GM23338 (cell line): ENCODE data around the gene DMAC1. TPM values are rescaled to one million over a fixed set of nuclear protein-coding genes. Genes with fewer than 3 reads are reported as not detected.

ENCODE experiments used
- ATAC-seq: fragments of 200-7000 bp; cut with Tn5 transposase; 3 replicates; pipeline ENCODE4 v1.9.1; 2020
- DNase-seq: peaks from one replicate; pipeline ENCODE4 v3.0.0-alpha.2; 2015; ENCODE audit warnings: low spot score
- H2AFZ ChIP-seq: fragments of 200-600 bp; sonication (generic); 2 replicates; pipeline ENCODE4 v1.8.0; 2016; ENCODE audit warnings: antibody characterized with exemption, mild to moderate bottlenecking, moderate library complexity
- H3F3A ChIP-seq: fragments of 200-600 bp; sonication (generic); replicated peaks from 2 replicates; pipeline ENCODE4 v1.8.0; 2017; ENCODE audit warnings: antibody characterized with exemption, mixed run types, low read depth
- H3K27ac ChIP-seq: fragments of 200-600 bp; sonication (generic); 2 replicates; pipeline ENCODE4 v1.6.1; 2016; ENCODE audit warnings: low read depth
- H3K27me3 ChIP-seq: fragments of 200-600 bp; sonication (generic); 2 replicates; pipeline ENCODE4 v1.8.0; 2016; ENCODE audit warnings: mild to moderate bottlenecking, mixed run types, moderate library complexity; ENCODE audit not compliant: insufficient read depth
- H3K36me3 ChIP-seq: fragments of 200-600 bp; sonication (generic); 2 replicates; pipeline ENCODE4 v1.8.0; 2016; ENCODE audit warnings: mild to moderate bottlenecking; ENCODE audit not compliant: insufficient read depth
- H3K4me1 ChIP-seq: fragments of 200-600 bp; sonication (generic); 2 replicates; pipeline ENCODE4 v1.8.0; 2016; ENCODE audit warnings: mild to moderate bottlenecking, moderate library complexity; ENCODE audit not compliant: insufficient read depth
- H3K4me2 ChIP-seq: fragments of 200-600 bp; sonication (generic); 2 replicates; pipeline ENCODE4 v1.7.1; 2017; ENCODE audit warnings: mixed run types
- H3K4me3 ChIP-seq: fragments of 200-600 bp; sonication (generic); 2 replicates; pipeline ENCODE4 v1.6.1; 2016; ENCODE audit warnings: mixed run types
- H3K79me2 ChIP-seq: fragments of 200-600 bp; sonication (generic); replicated peaks from 2 replicates; pipeline ENCODE4 v1.8.0; 2017; ENCODE audit warnings: mild to moderate bottlenecking; ENCODE audit not compliant: insufficient read depth
- H3K9me2 ChIP-seq: fragments of 200-600 bp; sonication (generic); 2 replicates; pipeline ENCODE4 v1.8.0; 2017; ENCODE audit not compliant: insufficient read depth
- H4K20me1 ChIP-seq: fragments of 200-600 bp; sonication (generic); replicated peaks from 2 replicates; pipeline ENCODE4 v1.8.0; 2017; ENCODE audit warnings: mild to moderate bottlenecking; ENCODE audit not compliant: insufficient read depth
- H3K27ac Mint-ChIP-seq: 2 replicates; pipeline ENCODE4 v1.8.0; 2020; ENCODE audit warnings: inconsistent platforms, mild to moderate bottlenecking, moderate library complexity, mixed read lengths
- H3K27me3 Mint-ChIP-seq: 3 replicates; pipeline ENCODE4 v1.8.0; 2022; ENCODE audit warnings: low read depth, mild to moderate bottlenecking, moderate library complexity, mixed read lengths, inconsistent platforms; ENCODE audit not compliant: insufficient read depth, poor library complexity
- H3K36me3 Mint-ChIP-seq: 3 replicates; pipeline ENCODE4 v1.8.0; 2021; ENCODE audit warnings: low read depth, mild to moderate bottlenecking, inconsistent platforms, moderate library complexity, mixed read lengths
- H3K4me1 Mint-ChIP-seq: 3 replicates; pipeline ENCODE4 v1.8.0; 2020; ENCODE audit warnings: mild to moderate bottlenecking, inconsistent platforms, mixed read lengths
- H3K4me3 Mint-ChIP-seq: 3 replicates; pipeline ENCODE4 v1.8.0; 2021; ENCODE audit warnings: moderate library complexity, mild to moderate bottlenecking, inconsistent platforms, mixed read lengths
- H3K9me3 Mint-ChIP-seq: 3 replicates; pipeline ENCODE4 v1.8.0; 2020; ENCODE audit warnings: moderate library complexity, mild to moderate bottlenecking, inconsistent platforms, mixed read lengths
- CTCF ChIP-seq, 2 experiments: fragments of 200-600 bp in 1 of 2; sonication (generic) in 1 of 2; conservative IDR thresholded peaks; 2 replicates each; pipeline versions ENCODE4 v1.5.1 to v1.6.1; 2016 to 2017; ENCODE audit warnings: antibody characterized with exemption in 2 of 2, low read depth in 2 of 2, mild to moderate bottlenecking in 2 of 2, moderate library complexity in 1 of 2
- EZH2phosphoT487 ChIP-seq: fragments of 200-600 bp; sonication (generic); IDR thresholded peaks from one replicate; pipeline ENCODE4 v1.8.1; 2018; ENCODE audit warnings: antibody characterized with exemption; ENCODE audit not compliant: unreplicated experiment
- JUNB ChIP-seq: IDR thresholded peaks from one replicate; pipeline ENCODE4 v1.6.1; 2016; ENCODE audit warnings: antibody characterized with exemption; ENCODE audit not compliant: unreplicated experiment
- NANOG ChIP-seq: IDR thresholded peaks from 2 replicates; pipeline ENCODE4 v1.6.1; 2016; ENCODE audit warnings: antibody characterized with exemption, borderline replicate concordance
- POLR2AphosphoS5 ChIP-seq: IDR thresholded peaks from 2 replicates; pipeline ENCODE4 v1.6.1; 2016; ENCODE audit warnings: antibody characterized with exemption, low read depth
- STAT1 ChIP-seq: IDR thresholded peaks from one replicate; pipeline ENCODE4 v1.6.1; 2016; ENCODE audit warnings: antibody characterized with exemption; ENCODE audit not compliant: unreplicated experiment
- ZNF114 ChIP-seq: fragments of 250-450 bp; sonication (Bioruptor Pico); IDR thresholded peaks from 2 replicates; pipeline ENCODE4 v1.5.0; 2020; ENCODE audit warnings: mild to moderate bottlenecking, moderate library complexity
- ZNF331 ChIP-seq: fragments of 250-450 bp; sonication (Bioruptor Pico); IDR thresholded peaks from 2 replicates; pipeline ENCODE4 v1.5.0; 2020; ENCODE audit warnings: low read depth, mild to moderate bottlenecking, moderate library complexity
- polyA plus RNA-seq: library from polyadenylated mRNA; unstranded; fragments of >200 nt; fragmentation: Nextera tagmentation; extraction: Ambion mirVana; gene quantifications from 2 replicates; pipeline ENCODE4 v1.2.1, GENCODE V29; 2016
- total RNA-seq: library from RNA; depleted of rRNA; stranded (reverse); fragments of >200 nt; shearing (Covaris generic); gene quantifications from 2 replicates; pipeline ENCODE4 v1.2.3, GENCODE V29; 2014
- TF ChIP-seq, protein P1 (sequence below): IDR thresholded peaks from 2 replicates; pipeline ENCODE4 v1.6.1; 2016; ENCODE audit warnings: antibody characterized with exemption
- TF ChIP-seq, protein P2 (sequence below): fragments of 250-450 bp; sonication (Bioruptor Pico); IDR thresholded peaks from 2 replicates; pipeline ENCODE4 v1.5.0; 2020; ENCODE audit warnings: mild to moderate bottlenecking, moderate library complexity

Gene DMAC1
- total and polyA plus RNA-seq, 2 experiments from 2014 or later = 24.6 to 116 TPM

GRCh38 chr9:7828334-7828733 is 28.8 kb upstream of the DMAC1 start:
- TF ChIP-seq POLR2AphosphoS5 = no peak
- TF ChIP-seq, protein P1, sequence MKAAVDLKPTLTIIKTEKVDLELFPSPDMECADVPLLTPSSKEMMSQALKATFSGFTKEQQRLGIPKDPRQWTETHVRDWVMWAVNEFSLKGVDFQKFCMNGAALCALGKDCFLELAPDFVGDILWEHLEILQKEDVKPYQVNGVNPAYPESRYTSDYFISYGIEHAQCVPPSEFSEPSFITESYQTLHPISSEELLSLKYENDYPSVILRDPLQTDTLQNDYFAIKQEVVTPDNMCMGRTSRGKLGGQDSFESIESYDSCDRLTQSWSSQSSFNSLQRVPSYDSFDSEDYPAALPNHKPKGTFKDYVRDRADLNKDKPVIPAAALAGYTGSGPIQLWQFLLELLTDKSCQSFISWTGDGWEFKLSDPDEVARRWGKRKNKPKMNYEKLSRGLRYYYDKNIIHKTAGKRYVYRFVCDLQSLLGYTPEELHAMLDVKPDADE = no peak
- TF ChIP-seq JUNB = no peak
- TF ChIP-seq CTCF (conservative IDR thresholded peaks at IDR 0.05; ENCODE audit: low read depth in 2 of 2) = no peak
- no peak for TF ChIP-seq EZH2phosphoT487
- no peak for TF ChIP-seq STAT1
- TF ChIP-seq NANOG = no peak
- TF ChIP-seq, protein P2, sequence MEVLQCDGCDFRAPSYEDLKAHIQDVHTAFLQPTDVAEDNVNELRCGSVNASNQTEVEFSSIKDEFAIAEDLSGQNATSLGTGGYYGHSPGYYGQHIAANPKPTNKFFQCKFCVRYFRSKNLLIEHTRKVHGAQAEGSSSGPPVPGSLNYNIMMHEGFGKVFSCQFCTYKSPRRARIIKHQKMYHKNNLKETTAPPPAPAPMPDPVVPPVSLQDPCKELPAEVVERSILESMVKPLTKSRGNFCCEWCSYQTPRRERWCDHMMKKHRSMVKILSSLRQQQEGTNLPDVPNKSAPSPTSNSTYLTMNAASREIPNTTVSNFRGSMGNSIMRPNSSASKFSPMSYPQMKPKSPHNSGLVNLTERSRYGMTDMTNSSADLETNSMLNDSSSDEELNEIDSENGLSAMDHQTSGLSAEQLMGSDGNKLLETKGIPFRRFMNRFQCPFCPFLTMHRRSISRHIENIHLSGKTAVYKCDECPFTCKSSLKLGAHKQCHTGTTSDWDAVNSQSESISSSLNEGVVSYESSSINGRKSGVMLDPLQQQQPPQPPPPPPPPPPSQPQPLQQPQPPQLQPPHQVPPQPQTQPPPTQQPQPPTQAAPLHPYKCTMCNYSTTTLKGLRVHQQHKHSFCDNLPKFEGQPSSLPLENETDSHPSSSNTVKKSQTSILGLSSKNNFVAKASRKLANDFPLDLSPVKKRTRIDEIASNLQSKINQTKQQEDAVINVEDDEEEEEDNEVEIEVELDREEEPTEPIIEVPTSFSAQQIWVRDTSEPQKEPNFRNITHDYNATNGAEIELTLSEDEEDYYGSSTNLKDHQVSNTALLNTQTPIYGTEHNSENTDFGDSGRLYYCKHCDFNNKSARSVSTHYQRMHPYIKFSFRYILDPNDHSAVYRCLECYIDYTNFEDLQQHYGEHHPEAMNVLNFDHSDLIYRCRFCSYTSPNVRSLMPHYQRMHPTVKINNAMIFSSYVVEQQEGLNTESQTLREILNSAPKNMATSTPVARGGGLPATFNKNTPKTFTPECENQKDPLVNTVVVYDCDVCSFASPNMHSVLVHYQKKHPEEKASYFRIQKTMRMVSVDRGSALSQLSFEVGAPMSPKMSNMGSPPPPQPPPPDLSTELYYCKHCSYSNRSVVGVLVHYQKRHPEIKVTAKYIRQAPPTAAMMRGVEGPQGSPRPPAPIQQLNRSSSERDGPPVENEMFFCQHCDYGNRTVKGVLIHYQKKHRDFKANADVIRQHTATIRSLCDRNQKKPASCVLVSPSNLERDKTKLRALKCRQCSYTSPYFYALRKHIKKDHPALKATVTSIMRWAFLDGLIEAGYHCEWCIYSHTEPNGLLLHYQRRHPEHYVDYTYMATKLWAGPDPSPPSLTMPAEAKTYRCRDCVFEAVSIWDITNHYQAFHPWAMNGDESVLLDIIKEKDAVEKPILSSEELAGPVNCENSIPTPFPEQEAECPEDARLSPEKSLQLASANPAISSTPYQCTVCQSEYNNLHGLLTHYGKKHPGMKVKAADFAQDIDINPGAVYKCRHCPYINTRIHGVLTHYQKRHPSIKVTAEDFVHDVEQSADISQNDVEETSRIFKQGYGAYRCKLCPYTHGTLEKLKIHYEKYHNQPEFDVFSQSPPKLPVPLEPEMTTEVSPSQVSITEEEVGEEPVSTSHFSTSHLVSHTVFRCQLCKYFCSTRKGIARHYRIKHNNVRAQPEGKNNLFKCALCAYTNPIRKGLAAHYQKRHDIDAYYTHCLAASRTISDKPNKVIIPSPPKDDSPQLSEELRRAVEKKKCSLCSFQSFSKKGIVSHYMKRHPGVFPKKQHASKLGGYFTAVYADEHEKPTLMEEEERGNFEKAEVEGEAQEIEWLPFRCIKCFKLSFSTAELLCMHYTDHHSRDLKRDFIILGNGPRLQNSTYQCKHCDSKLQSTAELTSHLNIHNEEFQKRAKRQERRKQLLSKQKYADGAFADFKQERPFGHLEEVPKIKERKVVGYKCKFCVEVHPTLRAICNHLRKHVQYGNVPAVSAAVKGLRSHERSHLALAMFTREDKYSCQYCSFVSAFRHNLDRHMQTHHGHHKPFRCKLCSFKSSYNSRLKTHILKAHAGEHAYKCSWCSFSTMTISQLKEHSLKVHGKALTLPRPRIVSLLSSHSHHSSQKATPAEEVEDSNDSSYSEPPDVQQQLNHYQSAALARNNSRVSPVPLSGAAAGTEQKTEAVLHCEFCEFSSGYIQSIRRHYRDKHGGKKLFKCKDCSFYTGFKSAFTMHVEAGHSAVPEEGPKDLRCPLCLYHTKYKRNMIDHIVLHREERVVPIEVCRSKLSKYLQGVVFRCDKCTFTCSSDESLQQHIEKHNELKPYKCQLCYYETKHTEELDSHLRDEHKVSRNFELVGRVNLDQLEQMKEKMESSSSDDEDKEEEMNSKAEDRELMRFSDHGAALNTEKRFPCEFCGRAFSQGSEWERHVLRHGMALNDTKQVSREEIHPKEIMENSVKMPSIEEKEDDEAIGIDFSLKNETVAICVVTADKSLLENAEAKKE (CRISPR knock-in tag) = no peak
- no peak for TF ChIP-seq ZNF331
- TF ChIP-seq ZNF114 (CRISPR knock-in tag) = no peak
- Histone ChIP-seq H3K4me2 (no peak overlapping the region), H3F3A (no peaks in the 10 kb centered on the region), H3K4me3 (no peak overlapping the region), H3K4me1 (no peaks in the 10 kb centered on the region), H3K27ac (no peak overlapping the region), H3K36me3 (no peaks in the 10 kb centered on the region), H3K79me2 (no peaks in the 10 kb centered on the region), H3K27me3 (no peaks in the 10 kb centered on the region), H3K9me2 (0 out of 2 replicates have a peak, but pooled peaks cover 9% of the 10 kb centered on the region), H2AFZ (no peak overlapping the region), H4K20me1 (no peaks in the 10 kb centered on the region)
- ATAC-seq (no peak), DNase-seq (no peak)
- Mint-ChIP-seq H3K27me3 (no peaks in the 10 kb centered on the region), H3K27ac (no peak overlapping the region), H3K36me3 (no peaks in the 10 kb centered on the region), H3K9me3 (no peaks in the 10 kb centered on the region), H3K4me1 (no peaks in the 10 kb centered on the region), H3K4me3 (no peak overlapping the region)
